Measurements from ENCODE around the gene KRTAP10-5.
"Not testable (repeated sequence)": the region's sequence is repeated elsewhere in the genome, so short reads cannot be mapped to it uniquely, and the experiment has no call there.

KRTAP10-5 gene, protein sequence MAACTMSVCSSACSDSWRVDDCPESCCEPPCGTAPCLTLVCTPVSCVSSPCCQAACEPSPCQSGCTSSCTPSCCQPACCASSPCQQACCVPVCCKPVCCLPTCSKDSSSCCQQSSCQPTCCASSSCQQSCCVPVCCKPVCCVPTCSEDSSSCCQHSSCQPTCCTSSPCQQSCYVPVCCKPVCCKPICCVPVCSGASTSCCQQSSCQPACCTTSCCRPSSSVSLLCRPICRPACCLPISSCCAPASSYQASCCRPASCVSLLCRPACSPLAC

DNA sequence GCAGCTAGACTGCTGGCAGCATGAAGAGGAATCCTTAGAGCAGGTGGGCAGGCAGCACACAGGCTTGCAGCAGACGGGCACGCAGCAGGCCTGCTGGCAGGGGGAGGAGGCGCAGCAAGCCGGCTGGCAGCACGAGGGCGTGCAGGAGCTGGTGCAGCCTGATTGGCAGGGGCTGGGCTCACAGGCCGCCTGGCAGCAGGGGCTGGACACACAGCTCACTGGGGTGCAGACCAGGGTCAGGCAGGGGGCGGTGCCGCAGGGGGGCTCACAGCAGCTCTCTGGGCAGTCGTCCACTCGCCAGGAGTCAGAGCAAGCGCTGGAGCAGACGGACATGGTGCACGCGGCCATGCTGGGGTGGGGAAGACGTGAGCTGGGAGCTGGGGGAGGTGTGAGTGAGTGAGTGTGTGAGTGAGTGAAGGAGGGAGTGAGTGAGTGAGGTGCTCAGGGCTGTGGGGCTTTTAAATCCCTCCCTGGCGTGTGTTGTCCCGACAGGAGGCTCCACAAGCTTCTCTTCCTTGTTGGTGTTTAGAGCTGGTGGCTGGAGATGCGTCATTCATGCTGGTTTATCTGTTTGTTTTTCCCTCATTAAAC, at the start of gene KRTAP10-5:
Gene KRTAP10-5 (minus strand): TSS at position 374 of the 591 bp plus-strand sequence. CDS start 26 bp downstream, at position 348.
- DNase-seq (ENCODE audit: low read depth in 1 of 2, low spot score in 1 of 2): not testable (repeated sequence)

DNA sequence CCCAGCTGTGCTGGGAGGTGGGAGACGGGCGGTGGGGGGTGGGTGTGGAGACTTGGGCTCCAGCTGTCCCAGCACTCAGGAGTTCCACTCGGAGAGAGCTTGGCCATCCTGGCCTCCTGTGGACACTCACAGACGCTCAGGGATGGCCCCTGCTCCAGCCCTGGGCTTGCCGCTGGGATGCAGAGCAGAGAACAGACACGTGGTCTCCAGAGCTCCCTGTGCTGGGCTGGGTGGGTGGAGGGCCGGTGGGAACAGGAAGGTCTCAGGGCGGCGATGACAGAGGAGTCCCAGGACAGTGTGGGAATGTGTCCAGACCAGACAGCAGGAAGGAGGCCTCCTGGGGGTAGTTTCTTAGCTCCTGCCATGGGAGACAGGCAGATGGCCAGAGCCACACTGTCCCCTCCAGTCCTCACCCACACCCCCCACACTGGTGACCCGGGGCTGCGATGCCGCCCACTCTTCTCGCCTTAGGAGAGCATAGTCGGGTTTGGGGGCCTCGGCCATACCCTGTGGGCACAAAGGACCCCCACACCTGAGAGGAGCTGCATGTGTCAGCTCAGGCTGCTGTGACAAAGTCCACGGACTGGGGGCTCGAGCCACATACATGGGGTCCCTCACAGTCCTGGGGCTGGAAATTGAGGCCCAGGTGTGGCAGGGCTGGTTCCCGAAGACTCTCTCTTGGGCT, 48.4 kb upstream of the KRTAP10-5 start:
- no peak for DNase-seq (ENCODE audit: low read depth in 1 of 2, low spot score in 1 of 2)

DNA sequence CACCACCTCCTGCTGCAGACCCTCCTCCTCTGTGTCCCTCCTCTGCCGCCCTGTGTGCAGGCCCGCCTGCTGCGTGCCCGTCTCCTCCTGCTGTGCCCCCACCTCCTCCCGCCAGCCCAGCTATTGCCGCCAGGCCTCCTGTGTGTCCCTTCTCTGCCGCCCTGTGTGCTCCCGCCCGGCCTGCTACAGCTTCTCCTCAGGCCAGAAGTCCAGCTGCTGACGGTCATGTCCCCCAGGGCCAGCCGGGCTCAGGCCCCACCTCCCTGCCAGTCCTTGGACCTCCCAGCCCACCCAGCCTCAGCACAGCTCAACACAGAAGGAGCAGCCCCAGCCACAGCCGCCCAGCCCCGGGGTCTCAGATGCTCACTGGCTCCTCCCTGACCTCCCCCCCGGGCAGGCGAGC, 47.4 kb upstream of the KRTAP10-5 start:
- not testable (repeated sequence) for DNase-seq (ENCODE audit: low read depth in 1 of 2, low spot score in 1 of 2)

DNA sequence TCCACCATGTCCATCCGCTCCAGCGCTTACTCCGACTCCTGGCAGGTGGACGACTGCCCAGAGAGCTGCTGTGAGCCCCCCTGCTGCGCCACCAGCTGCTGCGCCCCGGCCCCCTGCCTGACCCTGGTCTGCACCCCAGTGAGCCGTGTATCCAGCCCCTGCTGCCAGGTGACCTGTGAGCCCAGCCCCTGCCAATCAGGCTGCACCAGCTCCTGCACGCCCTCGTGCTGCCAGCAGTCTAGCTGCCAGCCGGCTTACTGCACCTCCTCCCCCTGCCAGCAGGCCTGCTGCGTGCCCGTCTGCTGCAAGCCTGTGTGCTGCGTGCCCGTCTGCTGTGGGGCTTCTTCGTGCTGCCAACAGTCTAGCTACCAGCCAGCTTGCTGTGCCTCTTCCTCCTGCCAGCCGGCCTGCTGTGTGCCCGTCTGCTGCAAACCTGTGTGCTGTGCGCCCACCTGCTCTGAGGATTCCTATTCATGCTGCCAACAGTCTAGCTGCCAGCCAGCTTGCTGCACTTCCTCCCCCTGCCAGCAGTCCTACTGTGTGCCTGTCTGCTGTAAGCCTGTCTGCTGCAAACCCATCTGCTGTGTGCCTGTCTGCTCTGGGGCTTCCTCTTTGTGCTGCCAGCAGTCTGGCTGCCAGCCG, 46.9 kb upstream of the KRTAP10-5 start:
- not testable (repeated sequence) for DNase-seq (ENCODE audit: low read depth in 1 of 2, low spot score in 1 of 2)

DNA sequence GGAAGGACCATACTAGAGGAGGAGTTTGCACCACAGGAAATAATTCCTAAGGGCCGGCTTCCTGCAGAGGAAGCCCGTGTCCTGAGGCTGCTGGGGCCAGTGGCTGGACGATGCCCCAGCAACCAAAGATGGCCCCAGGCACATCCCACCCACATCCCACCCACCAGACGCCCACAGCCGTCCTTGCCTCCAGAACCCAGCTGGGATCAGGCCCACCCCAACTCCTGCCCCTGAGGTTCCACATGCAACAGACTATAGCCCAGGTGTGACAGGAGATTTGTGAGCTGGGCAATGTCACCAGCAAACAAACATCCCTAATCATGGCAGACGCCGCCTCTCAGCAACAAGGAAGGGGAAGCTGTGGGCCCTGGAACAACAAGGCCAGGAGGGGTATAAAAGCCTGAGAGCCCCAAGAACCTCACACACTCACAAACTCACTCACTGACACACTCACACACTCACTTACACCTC, 46.3 kb upstream of the KRTAP10-5 start, which contains the start of gene KRTAP10-9:
Gene KRTAP10-9 (plus strand): TSS at position 421 of the 471 bp plus-strand sequence. CDS start 79 bp downstream, outside the sequence.
- DNase-seq (ENCODE audit: low read depth in 1 of 2, low spot score in 1 of 2): no peak

DNA sequence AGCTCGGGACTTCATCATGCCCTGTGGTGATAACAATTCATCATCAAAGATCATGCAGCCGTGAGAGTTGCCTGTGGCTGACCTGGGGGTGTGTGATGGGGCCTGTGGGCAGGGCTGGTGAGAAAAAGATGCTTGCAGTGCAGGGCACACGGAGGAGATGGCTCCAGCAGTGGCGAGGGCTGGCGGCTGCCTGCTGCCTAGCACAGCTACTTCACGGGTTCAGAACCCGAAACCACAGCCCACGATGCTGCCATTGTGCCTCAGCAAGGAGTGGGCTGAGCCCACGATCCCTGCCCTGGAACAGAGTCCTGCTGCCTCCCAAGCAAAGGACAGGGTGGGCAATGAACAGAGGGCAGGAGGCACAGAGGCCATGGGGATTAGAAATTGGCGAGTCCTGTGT, 45.9 kb upstream of the KRTAP10-5 start:
- DNase-seq (ENCODE audit: low read depth in 1 of 2, low spot score in 1 of 2): no peak

DNA sequence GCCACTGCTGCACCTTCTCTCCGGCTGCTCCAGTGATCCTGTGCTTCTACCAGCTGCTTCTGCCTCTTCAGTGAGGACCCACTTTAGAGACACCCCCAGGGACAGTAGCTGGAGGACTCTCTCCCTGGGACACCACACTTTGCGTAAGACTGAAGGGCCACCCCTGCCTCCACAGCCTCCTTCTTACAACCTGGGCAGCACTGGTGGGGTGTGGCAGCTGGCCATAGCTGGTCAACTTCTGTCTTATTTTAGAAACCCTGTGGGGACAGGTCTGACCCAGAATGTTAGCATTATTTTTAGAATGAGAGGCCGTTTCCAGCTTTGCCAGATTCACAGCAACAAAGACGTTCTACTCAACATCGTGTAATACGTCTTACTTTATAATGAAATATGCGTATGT, 45.4 kb upstream of the KRTAP10-5 start:
- DNase-seq (ENCODE audit: low read depth in 1 of 2, low spot score in 1 of 2): no peak

DNA sequence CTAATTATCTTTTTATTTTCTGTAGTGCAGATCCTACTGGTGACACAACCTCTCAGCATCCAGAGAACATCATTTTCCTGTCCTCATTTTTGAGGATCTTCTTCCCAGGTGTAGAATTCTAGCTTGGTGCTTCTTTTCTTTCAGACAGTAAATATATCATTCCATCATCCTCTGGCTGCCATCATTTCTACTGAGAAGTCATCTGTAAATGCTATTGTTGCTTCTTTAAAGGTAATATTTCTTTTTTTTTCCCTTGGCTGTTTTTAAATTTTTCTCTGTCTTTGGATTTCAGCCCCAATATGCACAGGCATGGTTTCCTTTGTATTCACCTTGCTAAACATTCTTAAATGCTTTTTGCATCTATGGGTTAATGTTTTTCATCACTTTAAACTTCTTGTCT, 43.2 kb upstream of the KRTAP10-5 start:
- no peak for DNase-seq (ENCODE audit: low read depth in 1 of 2, low spot score in 1 of 2)

DNA sequence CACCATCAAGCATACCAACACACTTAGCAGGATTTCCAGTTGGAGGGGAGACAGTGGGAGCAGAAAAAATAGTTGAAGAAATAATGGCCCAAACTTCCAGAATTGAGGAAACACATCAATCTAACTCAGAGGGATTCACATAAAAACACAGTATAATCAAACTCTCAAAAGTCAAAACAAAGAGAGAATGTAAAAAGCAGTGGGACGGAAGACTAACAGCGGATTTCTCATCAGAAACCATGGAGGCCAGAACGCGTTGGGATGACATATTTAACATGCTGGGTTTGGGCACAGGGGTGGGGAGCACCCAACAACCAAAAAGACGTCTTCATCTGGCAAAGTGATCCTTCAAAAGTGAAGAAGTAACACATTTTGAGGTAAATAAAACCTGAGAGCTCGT, 39.5 kb upstream of the KRTAP10-5 start:
- no peak for DNase-seq (ENCODE audit: low read depth in 1 of 2, low spot score in 1 of 2)

DNA sequence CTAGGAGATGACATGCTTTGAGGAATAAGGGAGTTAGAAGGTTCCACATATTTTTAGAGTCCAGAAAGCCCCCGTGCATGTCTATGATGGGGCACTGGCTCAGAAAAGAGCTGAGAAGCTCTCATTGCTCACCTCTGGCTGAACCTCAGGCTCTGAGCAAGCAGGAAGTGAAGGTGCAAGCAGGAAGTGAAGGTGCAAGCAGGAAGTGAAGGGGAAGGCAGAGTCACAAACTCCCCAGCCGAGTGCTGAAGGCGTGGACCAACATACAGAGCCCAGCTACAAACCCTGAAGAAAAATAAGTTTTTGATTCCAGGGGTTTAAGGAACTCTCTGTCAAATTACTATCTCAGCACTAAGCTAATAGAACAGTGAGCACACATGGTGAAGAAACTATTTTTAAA, 38.5 kb upstream of the KRTAP10-5 start:
- DNase-seq (ENCODE audit: low read depth in 1 of 2, low spot score in 1 of 2): peak; percentile 36 to 43

DNA sequence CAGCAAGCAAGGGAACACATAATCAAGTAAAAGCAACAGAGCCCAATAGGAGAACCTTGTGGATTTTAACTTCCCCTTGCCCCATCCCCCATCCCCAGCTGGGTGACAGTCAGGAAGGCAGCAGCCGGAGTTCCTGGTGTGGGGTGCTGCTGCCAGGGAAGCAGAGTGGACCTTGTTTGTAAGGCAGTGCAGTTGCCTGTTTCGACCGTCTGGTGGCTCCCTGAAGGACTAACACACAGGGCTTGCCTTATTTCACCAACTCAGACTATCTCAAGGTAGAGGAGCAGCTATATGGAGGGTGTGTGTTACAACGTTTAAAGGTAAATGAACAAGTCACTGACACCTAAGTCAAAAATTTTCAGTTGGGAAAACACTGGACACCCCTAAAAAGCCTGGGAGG, 38.1 kb upstream of the KRTAP10-5 start:
- no peak for DNase-seq (ENCODE audit: low read depth in 1 of 2, low spot score in 1 of 2)

DNA sequence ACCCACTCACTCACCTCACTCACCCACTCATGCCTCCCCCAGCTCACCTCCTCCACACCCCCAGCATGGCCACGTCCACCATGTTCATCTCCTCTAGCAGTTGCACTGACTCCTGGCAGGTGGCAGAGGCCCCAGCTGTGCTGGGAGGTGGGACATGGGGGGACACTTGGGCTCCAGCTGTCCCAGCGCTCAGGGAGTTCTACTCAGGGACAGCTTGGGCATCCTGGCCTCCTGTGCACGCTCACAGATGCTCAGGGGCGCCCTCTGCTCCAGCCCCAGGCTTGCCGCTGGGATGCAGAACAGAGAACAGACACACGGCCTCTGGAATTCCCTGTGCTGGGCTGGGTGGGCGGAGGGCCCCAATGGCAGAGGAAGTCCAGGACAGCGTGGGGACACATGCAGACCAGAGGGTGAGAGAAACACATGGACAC, 36.7 kb upstream of the KRTAP10-5 start:
- DNase-seq (ENCODE audit: low read depth in 1 of 2, low spot score in 1 of 2): no peak

DNA sequence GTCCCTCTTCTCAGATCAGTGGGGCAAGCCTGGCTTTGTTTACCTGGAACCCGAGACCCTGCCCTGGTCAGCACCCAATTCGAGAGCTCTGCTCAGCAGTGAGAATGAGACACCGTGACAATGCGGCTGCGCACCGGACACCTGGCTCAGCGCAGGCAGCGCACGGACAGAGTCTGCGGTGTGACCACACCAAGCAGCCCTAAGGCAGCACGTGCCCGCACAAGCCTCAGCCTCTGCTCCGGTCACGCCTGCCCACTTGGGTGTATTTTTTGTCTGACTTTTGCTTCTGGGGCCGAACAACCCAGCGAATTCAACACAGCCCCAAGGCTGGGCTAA, 36.2 kb upstream of the KRTAP10-5 start:
- no peak for DNase-seq (ENCODE audit: low read depth in 1 of 2, low spot score in 1 of 2)

DNA sequence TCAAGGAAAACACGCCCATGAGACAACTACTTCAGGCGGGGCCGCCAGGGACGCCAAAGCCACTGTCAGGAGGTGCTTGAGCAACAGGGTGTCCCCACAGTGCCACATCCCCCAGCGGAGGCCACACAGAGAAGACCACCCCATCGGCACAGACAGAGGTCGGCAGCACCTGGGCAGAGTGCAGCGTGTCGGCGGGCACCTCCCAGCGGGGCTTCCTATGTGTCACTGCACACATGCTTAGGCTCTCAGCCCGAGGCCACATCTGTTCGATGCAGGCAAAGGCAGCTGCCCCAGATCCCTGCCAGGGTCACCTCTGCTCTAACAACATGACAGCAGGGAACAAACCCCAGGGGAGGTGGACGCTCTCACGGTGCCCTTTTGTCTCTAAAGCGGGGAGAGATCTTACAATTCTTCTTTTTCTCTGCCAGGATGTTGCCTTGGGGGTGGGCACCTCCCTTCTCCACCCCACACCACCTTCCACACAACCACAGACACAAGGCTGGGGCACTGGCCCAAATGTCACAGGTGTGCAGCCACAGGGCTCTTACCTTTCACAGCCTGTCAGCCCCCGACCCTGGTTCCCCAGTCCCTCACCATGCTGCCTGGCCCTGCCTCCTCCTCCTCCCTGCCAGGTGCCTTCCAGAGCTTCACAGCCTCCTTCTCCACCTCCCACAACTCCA, 35.6 kb upstream of the KRTAP10-5 start:
- no peak for DNase-seq (ENCODE audit: low read depth in 1 of 2, low spot score in 1 of 2)

DNA sequence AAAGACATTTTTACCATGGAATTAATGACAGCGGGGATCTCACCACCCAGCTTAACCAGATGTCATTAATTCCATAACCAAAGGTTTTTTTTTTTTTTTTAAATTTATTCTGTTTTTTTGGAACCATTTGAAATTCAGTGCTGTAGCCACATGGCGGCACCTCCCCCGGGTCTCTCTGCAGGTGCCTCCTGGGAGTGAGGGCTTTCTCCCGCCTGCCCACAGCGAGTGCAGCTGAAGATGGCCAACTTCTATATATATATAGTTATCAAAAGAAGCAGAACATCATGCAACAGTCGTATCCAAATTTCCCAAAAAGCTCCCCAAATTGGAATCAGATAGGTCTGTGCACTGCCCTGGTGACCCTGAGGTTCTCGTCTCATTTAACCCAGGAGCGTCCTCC, 35.1 kb upstream of the KRTAP10-5 start:
- DNase-seq (ENCODE audit: low read depth in 1 of 2, low spot score in 1 of 2): no peak

DNA sequence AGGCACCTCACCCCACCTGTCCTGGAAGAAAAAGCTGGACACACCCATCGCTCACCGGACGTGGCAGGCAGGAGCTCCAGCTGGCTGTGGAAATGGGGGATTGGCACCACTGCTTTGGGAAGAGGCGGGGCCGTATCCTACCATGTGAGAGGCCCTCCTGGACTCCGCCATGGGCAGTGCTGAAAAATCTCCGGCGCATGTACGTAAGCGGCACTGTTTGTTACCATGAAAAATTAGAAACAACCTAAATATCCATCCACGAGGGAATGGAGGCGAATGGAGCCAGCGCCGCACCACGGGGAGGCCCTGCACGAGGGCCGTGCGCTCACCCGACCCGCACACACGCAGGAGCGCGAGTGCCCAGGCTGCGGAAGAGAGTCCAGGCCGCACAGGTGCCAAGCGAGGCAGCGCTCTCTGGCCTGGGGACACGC, 34.6 kb upstream of the KRTAP10-5 start:
- DNase-seq (ENCODE audit: low read depth in 1 of 2, low spot score in 1 of 2): no peak

DNA sequence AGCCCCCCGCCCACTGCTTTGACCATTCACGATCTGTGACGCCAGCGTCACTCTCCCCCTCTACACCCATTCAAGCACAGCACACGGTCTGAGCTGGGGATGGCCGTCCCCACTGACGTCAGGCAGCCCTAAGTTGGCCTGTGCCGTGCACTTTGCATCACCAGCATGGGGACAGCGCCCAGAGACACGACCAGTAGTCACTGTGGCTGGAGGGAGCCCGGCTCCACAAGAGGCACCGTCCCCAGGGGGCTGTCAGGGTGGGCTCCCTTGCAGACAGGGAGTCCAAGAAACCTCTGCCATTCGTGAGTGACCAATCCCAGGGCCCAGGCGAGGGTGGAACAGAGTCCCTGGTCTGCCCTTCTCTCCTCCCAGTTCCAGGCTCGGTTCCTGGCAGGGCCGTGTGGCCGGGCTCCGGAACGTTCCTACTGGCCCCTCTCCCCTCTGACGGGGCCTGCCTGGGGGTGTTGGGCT, 33.8 kb upstream of the KRTAP10-5 start:
- no peak for DNase-seq (ENCODE audit: low read depth in 1 of 2, low spot score in 1 of 2)

DNA sequence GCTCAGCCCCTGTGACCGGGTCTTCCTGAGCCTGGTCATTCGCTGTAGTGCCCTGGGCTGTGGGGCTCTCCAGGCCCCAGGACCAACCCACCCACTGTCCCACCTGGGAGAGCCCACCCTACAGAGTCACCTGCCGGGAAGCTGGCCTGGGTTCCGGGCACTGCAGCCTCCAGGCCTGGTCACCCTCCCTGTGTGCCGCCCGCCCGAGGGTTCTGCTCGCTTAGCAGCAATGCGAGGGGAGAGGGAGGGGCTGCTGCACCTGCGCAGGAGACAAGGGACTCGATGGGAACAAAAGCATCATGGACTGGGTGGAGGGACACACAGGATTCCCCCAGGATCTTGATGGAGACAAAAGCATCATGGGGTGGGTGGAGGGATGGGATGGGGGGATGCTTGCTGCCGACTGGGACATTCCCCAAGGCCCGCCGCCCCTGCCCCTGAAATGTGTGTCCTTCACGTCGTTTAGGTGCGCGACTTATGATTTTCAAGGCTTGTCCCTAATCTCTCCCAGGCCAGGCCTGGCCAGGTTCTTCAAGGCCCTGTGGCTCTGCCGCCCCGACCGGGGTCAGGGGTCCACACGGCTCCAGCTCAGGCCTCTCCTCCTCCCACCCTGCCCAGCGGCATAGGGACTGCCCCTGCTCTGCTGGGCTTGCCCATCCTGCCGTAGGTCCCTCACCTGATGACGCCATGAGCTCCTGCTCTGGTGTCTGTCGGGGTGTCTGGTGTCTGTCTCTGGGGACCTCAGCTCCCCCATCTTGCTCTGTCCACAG, 33.2 kb upstream of the KRTAP10-5 start:
- DNase-seq (ENCODE audit: low read depth in 1 of 2, low spot score in 1 of 2): no peak

DNA sequence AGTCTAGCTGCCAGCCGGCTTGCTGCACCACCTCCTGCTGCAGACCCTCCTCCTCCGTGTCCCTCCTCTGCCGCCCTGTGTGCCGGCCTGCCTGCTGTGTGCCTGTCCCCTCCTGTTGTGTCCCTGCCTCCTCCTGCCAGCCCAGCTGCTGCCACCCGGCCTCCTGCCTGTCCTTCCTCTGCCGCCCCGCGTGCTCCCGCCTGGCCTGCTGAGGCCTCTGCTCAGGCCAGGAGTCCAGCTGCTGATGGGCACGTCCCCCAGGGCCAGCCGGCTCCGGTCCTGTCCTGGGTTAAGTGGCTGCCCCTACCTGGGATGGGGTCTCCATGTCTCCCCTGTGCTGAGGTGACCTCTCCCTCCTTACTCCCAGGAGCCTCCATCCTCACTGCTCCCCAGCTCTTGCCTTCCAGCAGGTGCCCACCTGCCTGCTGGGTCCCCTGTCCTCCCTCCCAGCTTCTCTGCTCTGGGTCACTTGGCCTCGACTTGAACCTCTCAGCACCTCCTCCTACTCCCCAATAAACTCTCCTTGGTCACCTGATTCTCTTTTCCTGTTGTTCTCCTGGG, 32.3 kb upstream of the KRTAP10-5 start:
- no peak for DNase-seq (ENCODE audit: low read depth in 1 of 2, low spot score in 1 of 2)

DNA sequence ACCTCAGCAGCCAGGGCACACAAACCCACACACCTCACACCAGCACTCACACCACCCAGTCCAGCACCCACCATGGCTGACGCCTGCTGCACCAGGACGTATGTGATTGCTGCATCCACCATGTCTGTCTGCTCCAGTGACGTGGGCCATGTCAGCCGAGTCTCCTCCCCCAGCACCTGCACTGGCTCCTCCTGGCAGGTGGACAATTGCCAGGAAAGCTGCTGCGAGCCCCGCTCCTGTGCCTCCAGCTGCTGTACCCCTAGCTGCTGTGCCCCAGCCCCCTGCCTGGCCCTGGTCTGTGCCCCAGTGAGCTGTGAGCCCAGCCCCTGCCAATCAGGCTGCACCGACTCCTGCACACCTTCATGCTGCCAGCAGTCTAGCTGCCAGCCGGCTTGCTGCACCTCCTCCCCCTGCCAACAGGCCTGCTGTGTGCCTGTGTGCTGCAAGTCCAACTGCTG, 31.7 kb upstream of the KRTAP10-5 start, which contains the start of gene KRTAP10-8:
Gene KRTAP10-8 (plus strand): TSS at position 51 of the 458 bp plus-strand sequence. CDS start 22 bp downstream, at position 73.
- no peak for DNase-seq (ENCODE audit: low read depth in 1 of 2, low spot score in 1 of 2)

Data from activated T-helper 1 cell treated with anti-CD3 and anti-CD28 coated beads, Interleukin-2, amount 50 U/mL, for 16 hours (primary cell).